ENCODE results near the gene LPP.

DNA sequence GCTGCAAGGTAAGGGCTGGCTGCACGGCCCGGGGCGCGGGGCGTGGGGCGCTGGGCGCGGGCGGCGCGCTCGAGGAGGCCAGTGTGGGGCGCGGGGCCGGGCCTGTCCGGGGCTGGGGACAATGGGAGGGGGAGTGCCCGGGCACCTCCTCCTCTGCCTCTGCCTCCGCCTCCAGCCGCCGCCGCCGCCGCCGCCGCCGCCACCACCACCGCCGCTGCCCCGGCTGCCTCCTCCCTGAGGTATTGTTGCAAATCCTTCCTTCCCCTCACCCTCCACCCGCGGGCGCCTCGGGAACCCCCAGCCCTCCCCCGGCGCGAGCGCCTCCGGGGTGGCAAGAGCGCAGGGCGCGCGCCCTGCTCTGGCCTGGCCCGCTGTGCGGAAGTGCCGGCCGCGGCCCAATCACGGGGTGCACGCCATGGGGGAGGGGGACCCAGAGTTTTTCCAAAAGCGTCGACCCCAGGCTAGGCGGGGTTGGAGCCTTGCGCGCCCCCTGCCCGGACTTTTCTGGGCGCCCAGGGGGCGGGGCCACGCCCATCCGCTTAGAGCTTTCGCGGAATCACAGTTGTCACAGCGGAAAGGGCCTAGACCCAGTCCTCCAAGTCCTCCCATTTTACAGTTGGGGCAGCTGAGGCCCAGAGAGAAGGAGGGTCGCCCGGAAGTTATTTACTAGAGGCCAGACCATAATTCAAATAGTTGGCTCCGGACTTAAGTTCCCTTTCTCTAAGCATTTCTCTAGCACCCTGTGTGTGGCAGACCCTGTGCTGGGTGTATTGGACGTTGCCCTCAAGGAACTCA lies at the start of gene LPP:
- TF ChIP-seq EZH2phosphoT487 (IDR thresholded peaks at IDR 0.05; ENCODE audit: borderline replicate concordance, low read length) (peak; percentile 65; the same call in 1 of the 2 replicates), EZH2 (IDR thresholded peaks at IDR 0.05; ENCODE audit: low read length, unreplicated experiment) (no peak)

Data from PC-3 (cell line).